Urothelium cell line (cell line): Measurements from ENCODE around the gene GPD2.
A peak's percentile ranks its signal among the peaks of the same experiment; 100 is the strongest.
"Not testable (repeated sequence)": the region's sequence is repeated elsewhere in the genome, so short reads cannot be mapped to it uniquely, and the experiment has no call there.

Source experiments
- DNase-seq: peaks from one replicate; pipeline ENCODE4 v3.0.0; 2011; ENCODE audit warnings: low spot score, mixed read lengths
- FAIRE-seq: peaks from 2 replicates; lab custom pipeline; 2011; peaks lifted over from hg19 to GRCh38; lab: Jason Lieb, UNC

Gene GPD2

GRCh38 chr2:156522864-156523440 lies 86.8 kb downstream of the GPD2 start:
- DNase-seq (no peak), FAIRE-seq (no peak)

- FAIRE-seq (no peak), DNase-seq (no peak)
Observed at GRCh38 chr2:156526950-156527636, 90.9 kb downstream of the GPD2 start.

DNA sequence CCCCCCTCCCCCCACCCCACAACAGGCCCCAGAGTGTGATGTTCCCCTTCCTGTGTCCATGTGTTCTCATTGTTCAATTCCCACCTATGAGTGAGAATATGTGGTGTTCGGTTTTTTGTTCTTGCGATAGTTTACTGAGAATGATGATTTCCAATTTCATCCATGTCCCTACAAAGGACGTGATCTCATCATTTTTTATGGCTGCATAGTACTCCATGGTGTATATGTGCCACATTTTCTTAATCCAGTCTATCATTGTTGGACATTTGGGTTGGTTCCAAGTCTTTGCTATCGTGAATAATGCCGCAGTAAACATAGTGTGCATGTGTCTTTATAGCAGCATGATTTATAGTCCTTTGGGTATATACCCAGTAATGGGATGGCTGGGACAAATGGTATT lies 92.4 kb downstream of the GPD2 start:
- not testable (repeated sequence) for FAIRE-seq, DNase-seq

GRCh38 chr2:156532989-156533388 lies 96.8 kb downstream of the GPD2 start:
- DNase-seq = no peak
- no peak for FAIRE-seq

DNA sequence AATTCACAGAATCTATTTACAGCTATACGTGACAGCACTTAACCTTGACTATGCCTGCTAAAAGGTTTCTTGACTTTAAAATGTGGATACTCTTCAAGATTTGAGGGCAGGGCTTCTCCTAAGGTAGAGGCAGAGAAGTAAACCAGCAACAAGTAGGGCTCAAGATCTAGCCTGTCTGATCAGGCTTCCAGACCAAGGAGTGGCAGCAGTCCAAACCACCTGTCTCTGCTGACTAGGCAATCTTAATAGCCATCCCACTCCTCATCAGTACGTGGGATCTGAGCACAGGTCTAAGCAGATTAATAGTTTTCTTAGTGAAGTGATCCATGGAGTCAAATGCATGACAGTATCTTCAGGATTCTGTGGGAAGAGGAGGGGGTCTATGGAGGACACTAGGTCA lies 100.4 kb downstream of the GPD2 start:
- no peak for FAIRE-seq
- no peak for DNase-seq

GRCh38 chr2:156537141-156537540 lies 101.0 kb downstream of the GPD2 start:
- FAIRE-seq (no peak), DNase-seq (no peak)

DNA sequence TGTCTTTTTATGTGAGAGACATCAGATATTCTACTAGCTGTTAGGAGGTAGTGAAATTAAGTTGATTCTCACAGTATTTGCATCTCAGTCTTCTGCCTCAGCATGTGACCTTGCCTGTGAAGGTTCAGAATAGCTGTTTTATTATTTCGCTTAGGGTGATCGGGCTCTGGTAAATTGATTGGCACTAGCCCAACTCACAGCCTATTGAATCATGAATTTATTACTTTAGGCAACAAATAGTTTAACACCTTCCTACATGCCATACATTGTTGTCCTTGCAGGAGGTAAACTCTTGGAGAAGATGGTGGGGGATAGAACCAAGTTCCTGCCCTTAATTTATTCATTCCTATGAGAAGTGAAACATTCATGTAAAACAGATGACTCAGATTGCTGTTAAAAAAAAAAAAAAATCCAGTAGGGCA lies 101.9 kb downstream of the GPD2 start:
- no peak for FAIRE-seq

GRCh38 chr2:156539086-156539860 lies 103.1 kb downstream of the GPD2 start:
- DNase-seq = no peak
- no peak for FAIRE-seq

More for the DNA sequence above, 101.9 kb downstream of the GPD2 start:
- DNase-seq = no peak

DNA sequence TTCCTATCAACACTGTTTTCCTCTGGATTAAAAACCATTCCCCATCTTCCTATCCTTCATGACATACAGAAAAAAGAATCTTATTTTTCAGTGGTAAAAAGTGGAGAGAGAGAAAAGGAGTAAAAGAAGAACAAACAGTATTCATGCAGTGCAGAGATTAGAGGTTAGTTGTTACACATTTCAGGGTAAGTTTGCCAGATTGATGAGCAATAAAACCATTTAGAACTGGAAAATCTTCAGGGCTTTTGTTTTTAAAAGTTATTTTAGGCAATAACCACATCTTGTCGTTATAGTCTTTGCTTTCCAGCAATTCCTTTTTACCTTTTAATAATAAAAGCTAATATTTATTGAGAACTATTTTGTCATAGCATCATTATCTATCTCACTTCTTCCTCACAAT lies 104.5 kb downstream of the GPD2 start:
- DNase-seq (no peak), FAIRE-seq (no peak)

GRCh38 chr2:156541229-156541628 lies 105.0 kb downstream of the GPD2 start:
- no peak for FAIRE-seq
- no peak for DNase-seq

- DNase-seq = no peak
- FAIRE-seq = no peak
Observed at GRCh38 chr2:156541706-156542105, 105.5 kb downstream of the GPD2 start.

DNA sequence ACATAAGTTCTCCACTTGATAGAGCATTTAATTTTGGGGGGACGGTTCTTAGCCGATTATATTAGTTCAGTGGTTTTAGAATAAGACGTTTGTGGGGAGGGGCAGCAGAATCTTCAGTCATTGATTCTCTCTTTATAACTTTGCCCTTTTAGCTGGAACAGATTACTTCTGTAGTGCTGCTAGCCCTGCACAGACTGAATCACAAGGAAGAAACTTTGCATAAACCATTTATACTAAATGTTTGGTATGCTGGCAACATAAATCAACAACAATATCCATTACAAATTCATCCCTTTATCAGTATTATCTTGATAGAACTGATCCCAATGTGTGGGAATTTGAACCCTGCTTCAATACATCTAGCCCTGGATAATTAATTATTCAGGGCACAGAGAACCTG lies 112.2 kb downstream of the GPD2 start:
- no peak for FAIRE-seq

DNA sequence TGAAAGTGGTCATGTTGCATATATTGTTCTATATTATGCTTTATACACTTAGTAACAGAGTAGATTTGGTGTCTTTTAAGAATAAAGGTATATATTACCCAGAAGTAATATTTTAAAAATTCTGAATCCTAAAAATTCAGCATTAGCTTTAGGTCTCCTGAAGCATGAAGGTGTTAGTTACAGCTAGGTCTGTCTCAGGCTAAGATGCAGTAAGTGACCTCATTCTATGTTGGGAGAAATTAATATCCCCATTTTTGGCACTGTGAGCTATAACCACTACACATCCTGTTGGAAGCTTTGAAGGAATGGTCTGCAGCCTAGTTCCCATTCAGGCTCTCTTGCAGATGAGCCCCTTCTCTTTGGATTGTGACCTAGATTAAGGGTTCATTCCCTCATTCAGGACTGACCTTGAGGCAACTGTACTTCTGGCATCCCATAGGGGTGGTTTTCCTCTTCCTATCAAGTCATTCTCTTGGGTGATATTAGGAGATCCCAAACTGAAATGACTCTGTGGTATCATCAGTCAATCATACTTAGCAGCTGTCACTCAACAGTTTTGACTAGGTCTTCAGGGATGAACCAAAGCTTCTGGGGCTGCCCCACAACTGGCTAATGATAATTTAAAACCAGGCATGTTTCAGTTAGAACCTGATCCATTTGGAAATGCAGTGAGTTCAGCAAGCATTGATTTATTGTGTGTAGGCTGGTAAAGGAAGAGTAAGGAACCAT lies 117.7 kb downstream of the GPD2 start:
- FAIRE-seq = no peak
- no peak for DNase-seq

More for the DNA sequence above, 112.2 kb downstream of the GPD2 start:
- no peak for DNase-seq

DNA sequence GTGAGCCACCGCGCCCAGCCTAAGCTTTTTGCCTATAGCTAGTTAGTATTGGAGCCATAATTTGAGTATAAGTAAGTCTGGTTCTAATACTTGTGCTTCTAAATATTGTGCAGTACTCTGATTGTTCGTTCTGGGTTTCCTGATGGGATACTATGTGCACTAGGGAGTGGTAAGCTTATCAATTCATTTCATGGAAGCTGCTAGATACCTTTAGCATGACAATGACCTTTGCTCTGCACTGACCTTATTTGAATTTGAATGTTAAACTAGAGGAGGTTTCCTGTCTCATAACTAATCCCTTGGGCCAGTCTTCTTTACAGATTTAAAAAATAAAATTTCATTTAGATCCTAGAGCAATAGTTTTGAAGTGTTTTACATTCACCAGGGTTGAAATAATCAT lies 125.1 kb downstream of the GPD2 start:
- no peak for FAIRE-seq
- no peak for DNase-seq

- no peak for FAIRE-seq
- no peak for DNase-seq
Observed at GRCh38 chr2:156562124-156562523, 125.9 kb downstream of the GPD2 start.

GRCh38 chr2:156563994-156564753 lies 128.0 kb downstream of the GPD2 start:
- no peak for FAIRE-seq
- no peak for DNase-seq

DNA sequence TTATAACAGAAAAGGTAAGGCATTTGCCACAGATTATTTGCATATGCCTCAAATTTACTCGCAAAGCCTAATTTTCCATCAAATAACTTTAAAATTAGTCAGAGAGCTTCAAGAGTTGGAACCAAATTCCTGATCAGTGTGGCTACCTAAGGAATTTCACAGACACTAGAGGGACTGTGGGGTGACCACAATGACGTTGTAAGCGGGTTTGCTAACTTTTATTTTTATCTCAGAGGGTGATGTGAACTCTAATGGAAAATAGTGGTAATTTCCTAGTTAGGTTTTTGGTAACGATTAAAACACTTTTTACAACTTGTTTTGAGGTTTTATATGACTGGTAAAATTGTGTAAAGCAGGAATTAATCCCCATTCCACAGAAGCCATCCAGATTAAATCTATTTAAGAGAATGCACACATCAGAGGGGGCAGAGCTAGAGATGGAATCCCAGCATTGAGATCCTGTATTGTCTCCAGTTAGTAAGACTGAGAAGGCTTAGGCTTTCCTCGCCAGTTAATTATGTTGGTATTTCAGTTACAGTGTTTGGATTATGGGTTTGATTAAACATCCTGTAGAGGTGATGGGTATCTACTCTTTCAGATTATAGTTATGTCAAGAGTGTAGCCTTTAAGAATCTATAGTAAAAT lies 129.0 kb downstream of the GPD2 start:
- no peak for FAIRE-seq
- DNase-seq = peak; percentile 62

- FAIRE-seq = no peak
Observed at GRCh38 chr2:156573710-156574109, 137.5 kb downstream of the GPD2 start.

DNA sequence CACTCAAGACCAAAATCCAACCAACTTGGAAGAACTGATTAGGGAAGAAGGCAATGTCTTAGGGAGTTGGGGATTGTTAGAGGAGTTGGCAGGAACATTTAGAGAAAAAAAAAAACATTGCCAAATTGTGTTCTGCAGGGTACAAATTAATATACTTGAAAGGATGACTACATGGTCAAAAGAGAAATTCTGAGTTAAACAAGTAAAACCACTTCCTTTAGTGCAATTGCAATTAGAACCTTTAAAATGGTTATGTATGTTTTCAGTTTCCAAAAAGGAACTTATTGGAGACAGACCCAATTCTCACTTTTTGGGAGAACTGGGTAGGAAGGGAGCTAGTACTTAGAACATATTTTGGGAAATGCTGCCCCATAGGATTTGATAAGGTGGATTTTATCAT lies 137.9 kb downstream of the GPD2 start:
- no peak for DNase-seq
- FAIRE-seq = no peak

More at GRCh38 chr2:156573710-156574109, 137.5 kb downstream of the GPD2 start:
- DNase-seq = no peak

DNA sequence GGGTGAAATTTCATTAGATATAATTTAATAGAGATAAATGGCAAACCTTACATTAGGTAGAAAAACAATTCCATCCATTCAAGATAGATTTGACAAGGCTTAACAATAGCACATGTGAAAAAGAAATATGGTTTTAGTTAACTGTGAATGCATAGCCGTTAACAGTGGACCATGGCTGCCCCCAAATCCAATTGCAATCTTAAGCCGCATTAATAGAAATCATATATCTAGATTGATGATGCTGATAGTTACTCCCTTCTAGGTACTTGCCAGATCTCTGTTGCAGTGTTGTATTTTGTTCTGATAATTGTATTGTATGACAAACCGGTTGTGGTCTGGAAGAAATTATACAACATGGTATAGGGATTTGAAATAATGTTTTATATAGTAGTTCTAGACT lies 139.8 kb downstream of the GPD2 start:
- FAIRE-seq (no peak), DNase-seq (no peak)
